Activated T-cell treated with anti-CD3 and anti-CD28 coated beads, Interleukin-2, amount 50 U/mL, for 4 hours (primary cell): ENCODE results near the gene TBX5. TPM values are rescaled to one million over a fixed set of nuclear protein-coding genes. Genes with fewer than 3 reads are reported as not detected.

Experiments used
- ATAC-seq, 2 donors: fragments of 200-7000 bp; cut with Tn5 transposase; one replicate each; pipeline ENCODE4 v1.10.0; 2021
- DNase-seq: peaks from one replicate; pipeline ENCODE4 v3.0.0-alpha.2; 2020
- H3K27me3 Mint-ChIP-seq: one replicate; pipeline ENCODE4 v1.8.0; 2021; ENCODE audit warnings: low read depth, mixed read lengths
- H3K36me3 Mint-ChIP-seq: one replicate; pipeline ENCODE4 v1.8.0; 2022; ENCODE audit warnings: mixed read lengths; ENCODE audit not compliant: insufficient read depth
- H3K4me1 Mint-ChIP-seq: one replicate; pipeline ENCODE4 v1.8.0; 2021; ENCODE audit warnings: low read depth, mixed read lengths
- H3K4me3 Mint-ChIP-seq: one replicate; pipeline ENCODE4 v1.8.0; 2021; ENCODE audit warnings: mild to moderate bottlenecking, moderate library complexity, mixed read lengths
- H3K9me3 Mint-ChIP-seq: one replicate; pipeline ENCODE4 v1.8.0; 2021; ENCODE audit warnings: mixed read lengths
- total RNA-seq, 3 donors: library from RNA; stranded (reverse); gene quantifications; one replicate each; pipeline ENCODE4 v1.2.1, GENCODE V29; 2021

TBX5 gene
- total RNA-seq: not detected

- peaks cover 7% of the 10 kb centered on the region for H3K4me1 Mint-ChIP-seq
- no peak for DNase-seq
- H3K9me3 Mint-ChIP-seq: no peaks in the 10 kb centered on the region
- H3K4me3 Mint-ChIP-seq: no peak within 1 kb of the TSS
- H3K27me3 Mint-ChIP-seq: peaks cover 90% of the 10 kb centered on the region
- no peaks in the 10 kb centered on the region for H3K36me3 Mint-ChIP-seq
- ATAC-seq: no peak
Observed at GRCh38 chr12:114405519-114406271, at the start of gene TBX5. TSS of gene TBX5 (minus strand) at chr12:114406144. CDS start at chr12:114403898, 2,246 bp downstream.

DNA sequence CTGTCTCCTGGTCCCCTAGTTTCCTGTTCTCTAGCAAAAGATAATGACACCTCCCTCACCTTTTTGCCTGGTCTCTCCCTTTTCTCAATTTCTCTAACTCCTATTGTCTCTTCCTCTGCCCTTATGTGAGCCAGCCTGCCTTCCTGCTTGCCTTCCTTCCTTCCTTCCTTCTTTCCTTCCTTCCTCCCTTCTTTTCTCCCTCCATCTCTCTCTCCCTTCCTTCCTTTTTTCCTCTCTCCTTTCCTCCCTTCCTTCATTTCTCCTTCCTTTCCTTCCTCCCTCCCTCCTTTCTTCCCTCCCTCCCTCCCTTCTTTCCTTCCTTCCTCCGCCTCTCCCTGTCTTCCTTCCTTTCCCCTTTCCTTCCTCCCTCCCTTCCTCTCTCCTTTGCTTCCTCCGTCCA is 45.7 kb upstream of the TBX5 start:
- ATAC-seq: no peak
- no peak for DNase-seq
- H3K27me3 Mint-ChIP-seq: peaks cover 48% of the 10 kb centered on the region
- H3K9me3 Mint-ChIP-seq: no peaks in the 10 kb centered on the region
- H3K4me1 Mint-ChIP-seq: no peaks in the 10 kb centered on the region
- H3K4me3 Mint-ChIP-seq: no peak overlapping the region
- H3K36me3 Mint-ChIP-seq: no peaks in the 10 kb centered on the region

GRCh38 chr12:114450515-114451300 is 44.8 kb upstream of the TBX5 start:
- ATAC-seq (no peak), DNase-seq (no peak)
- Mint-ChIP-seq H3K36me3 (no peaks in the 10 kb centered on the region), H3K4me3 (no peak overlapping the region), H3K9me3 (no peaks in the 10 kb centered on the region), H3K27me3 (peaks cover 57% of the 10 kb centered on the region), H3K4me1 (no peaks in the 10 kb centered on the region)

- Mint-ChIP-seq H3K4me1 (no peaks in the 10 kb centered on the region), H3K9me3 (no peaks in the 10 kb centered on the region), H3K27me3 (peaks cover 64% of the 10 kb centered on the region), H3K36me3 (no peaks in the 10 kb centered on the region), H3K4me3 (no peak overlapping the region)
- no peak for ATAC-seq
- DNase-seq: no peak
Observed at GRCh38 chr12:114450019-114450418, 44.1 kb upstream of the TBX5 start.

DNA sequence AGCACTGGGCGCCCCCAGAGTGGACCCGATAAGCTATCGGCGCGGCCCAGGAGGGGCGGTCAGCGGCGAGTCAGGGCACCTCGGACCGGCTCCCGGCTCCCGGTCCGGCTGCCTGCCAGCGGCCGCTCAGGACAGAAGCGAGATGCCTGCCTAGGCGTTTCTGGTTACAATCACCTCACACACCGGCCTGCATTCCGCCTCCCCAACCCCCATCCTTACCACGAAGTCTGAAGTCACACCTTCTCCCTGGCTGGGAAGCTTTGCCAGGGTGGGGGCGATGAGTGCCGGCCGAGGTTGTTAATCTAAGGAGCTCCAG is 42.6 kb upstream of the TBX5 start:
- no peak overlapping the region for H3K4me3 Mint-ChIP-seq
- H3K27me3 Mint-ChIP-seq: peaks cover 71% of the 10 kb centered on the region
- no peaks in the 10 kb centered on the region for H3K9me3 Mint-ChIP-seq
- H3K36me3 Mint-ChIP-seq: no peaks in the 10 kb centered on the region
- no peaks in the 10 kb centered on the region for H3K4me1 Mint-ChIP-seq
- DNase-seq: no peak
- no peak for ATAC-seq

- Mint-ChIP-seq H3K27me3 (peaks cover 74% of the 10 kb centered on the region), H3K4me3 (no peak overlapping the region), H3K4me1 (no peaks in the 10 kb centered on the region), H3K36me3 (no peaks in the 10 kb centered on the region), H3K9me3 (no peaks in the 10 kb centered on the region)
- ATAC-seq (no peak), DNase-seq (no peak)
Observed at GRCh38 chr12:114447799-114448617, 42.1 kb upstream of the TBX5 start.

DNA sequence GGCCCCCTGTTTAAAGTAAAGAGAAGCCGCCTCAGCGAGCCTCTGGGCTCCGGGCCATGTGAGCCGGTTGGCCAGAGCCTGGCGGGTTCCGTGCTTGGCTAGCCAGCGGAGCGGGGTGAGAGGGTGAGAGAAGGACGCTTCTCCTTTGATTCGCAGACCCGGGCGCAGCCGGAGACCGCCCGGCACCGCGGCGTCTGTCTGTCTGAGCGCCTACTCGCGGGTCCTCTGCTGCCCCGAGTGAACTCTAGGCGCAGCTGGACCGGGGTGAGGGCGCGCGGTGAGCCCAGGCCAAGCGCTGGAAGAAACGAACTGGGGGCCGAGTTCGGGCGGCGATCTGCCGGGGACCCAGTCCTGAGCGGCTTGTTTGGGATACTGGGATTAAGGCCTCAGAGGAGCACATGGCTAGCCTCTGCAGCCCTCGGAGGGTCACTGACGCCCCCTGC is 41.4 kb upstream of the TBX5 start:
- no peaks in the 10 kb centered on the region for H3K36me3 Mint-ChIP-seq
- H3K4me3 Mint-ChIP-seq: no peak overlapping the region
- no peaks in the 10 kb centered on the region for H3K9me3 Mint-ChIP-seq
- H3K27me3 Mint-ChIP-seq: peaks cover 76% of the 10 kb centered on the region
- no peaks in the 10 kb centered on the region for H3K4me1 Mint-ChIP-seq
- no peak for ATAC-seq
- no peak for DNase-seq

DNA sequence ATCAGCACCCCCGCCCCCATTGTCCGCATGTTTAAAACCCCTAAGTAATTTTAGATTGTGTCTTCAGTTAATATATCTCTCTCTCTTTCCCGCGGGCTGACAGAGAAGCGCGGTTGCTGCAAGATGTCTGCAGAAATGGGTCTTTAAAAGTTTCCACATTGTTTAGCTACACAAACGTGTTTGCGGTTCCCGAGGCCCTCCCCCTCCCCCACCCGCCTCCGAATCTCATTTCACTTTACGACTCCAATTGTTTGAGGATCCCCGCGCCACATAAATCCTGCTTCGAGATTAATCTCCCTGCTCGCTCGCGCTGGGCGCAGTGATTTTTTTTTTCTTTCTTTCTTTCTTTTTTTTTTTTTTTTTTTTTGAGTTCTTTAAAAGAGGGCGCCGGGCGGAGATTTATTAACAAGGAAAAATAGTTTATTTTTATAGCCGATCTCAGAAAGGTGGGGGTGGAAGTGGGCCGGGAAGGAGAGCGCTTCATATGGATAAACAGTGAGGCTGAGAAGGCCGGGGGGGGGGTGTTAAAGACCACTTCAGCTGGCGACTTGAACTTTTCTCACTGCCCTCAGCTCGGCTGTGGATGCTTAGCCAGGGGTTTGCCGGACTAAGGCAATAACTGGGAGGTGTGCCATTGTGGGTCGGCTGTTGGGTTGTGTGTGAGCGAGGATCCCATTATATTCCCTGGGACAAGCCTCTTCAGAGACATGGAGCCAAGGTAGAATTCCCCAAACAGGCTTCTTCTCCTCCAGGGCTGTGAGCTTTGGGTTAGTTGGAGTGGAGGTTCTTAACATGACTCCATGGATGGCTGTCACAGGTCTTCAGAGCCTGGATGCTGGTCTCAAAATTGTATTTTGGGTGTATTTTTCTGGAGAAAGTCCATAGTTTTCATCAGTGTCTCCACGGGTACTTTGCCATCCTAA is 39.7 kb upstream of the TBX5 start:
- no peak for DNase-seq
- H3K36me3 Mint-ChIP-seq: no peaks in the 10 kb centered on the region
- no peak for ATAC-seq
- no peak overlapping the region for H3K4me3 Mint-ChIP-seq
- no peaks in the 10 kb centered on the region for H3K4me1 Mint-ChIP-seq
- peaks cover 86% of the 10 kb centered on the region for H3K27me3 Mint-ChIP-seq
- H3K9me3 Mint-ChIP-seq: no peaks in the 10 kb centered on the region

- no peaks in the 10 kb centered on the region for H3K9me3 Mint-ChIP-seq
- no peaks in the 10 kb centered on the region for H3K36me3 Mint-ChIP-seq
- H3K4me1 Mint-ChIP-seq: no peaks in the 10 kb centered on the region
- no peak for ATAC-seq
- H3K27me3 Mint-ChIP-seq: peaks cover 87% of the 10 kb centered on the region
- no peak overlapping the region for H3K4me3 Mint-ChIP-seq
- no peak for DNase-seq
Observed at GRCh38 chr12:114444422-114445279, 38.7 kb upstream of the TBX5 start.

DNA sequence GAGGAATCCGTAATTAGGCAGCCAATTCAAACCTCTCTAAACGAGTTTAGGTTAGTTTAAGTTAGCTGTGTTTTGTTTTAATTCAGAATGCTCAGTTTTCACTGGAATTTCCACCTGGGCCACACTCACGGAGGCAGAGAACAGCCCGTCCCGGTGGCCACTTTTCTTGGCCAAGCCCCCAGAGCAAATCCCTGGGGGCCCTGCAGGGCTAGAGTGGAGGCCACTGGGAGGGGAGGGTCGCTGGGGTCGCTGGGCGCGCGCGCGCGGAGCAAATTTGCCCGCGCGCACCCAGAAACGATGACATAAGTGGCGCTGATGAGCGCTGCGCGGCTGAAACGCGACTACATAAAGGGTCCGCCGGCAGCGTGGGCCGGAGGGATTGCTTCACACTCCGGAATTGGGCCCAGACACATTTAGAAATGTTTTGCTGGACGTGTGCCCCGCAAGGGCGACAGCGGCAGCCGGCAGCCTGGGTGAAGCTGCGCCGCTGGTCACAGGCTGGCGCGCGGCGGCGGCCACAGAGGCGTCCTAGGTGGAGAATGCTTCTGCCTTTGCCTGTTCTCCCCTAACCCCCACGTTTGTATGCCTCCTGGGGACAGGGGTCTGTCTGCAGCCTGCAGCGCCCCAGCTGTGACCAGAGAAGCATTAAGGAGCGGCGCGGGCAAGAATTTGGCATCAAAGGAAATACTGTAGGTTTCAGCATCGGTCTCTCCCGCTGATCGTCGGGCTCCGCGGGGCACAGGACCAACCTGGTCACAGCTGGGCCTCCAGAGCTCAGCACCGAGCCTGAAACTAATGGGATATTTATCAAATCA is 37.9 kb upstream of the TBX5 start:
- no peak for ATAC-seq
- no peaks in the 10 kb centered on the region for H3K36me3 Mint-ChIP-seq

GRCh38 chr12:114442578-114442977 is 36.6 kb upstream of the TBX5 start:
- no peaks in the 10 kb centered on the region for H3K9me3 Mint-ChIP-seq
- peaks cover 89% of the 10 kb centered on the region for H3K27me3 Mint-ChIP-seq
- H3K4me1 Mint-ChIP-seq: no peaks in the 10 kb centered on the region
- ATAC-seq (no peak), DNase-seq (no peak)
- H3K36me3 Mint-ChIP-seq: no peaks in the 10 kb centered on the region
- H3K4me3 Mint-ChIP-seq: no peak overlapping the region

More for the DNA sequence above, 37.9 kb upstream of the TBX5 start:
- Mint-ChIP-seq H3K27me3 (peaks cover 87% of the 10 kb centered on the region), H3K4me1 (no peaks in the 10 kb centered on the region), H3K9me3 (no peaks in the 10 kb centered on the region), H3K4me3 (no peak overlapping the region)
- DNase-seq: no peak

- no peaks in the 10 kb centered on the region for H3K36me3 Mint-ChIP-seq
- H3K9me3 Mint-ChIP-seq: peaks cover 2% of the 10 kb centered on the region
- H3K27me3 Mint-ChIP-seq: peaks cover 90% of the 10 kb centered on the region
- ATAC-seq (no peak), DNase-seq (no peak)
- no peaks in the 10 kb centered on the region for H3K4me1 Mint-ChIP-seq
- H3K4me3 Mint-ChIP-seq: no peak overlapping the region
Observed at GRCh38 chr12:114441545-114441944, 35.6 kb upstream of the TBX5 start.
